GM23338 (cell line): ENCODE results near the gene OGDHL. TPM values are rescaled to one million over a fixed set of nuclear protein-coding genes. Genes with fewer than 3 reads are reported as not detected.

Experiments used
- ATAC-seq: fragments of 200-7000 bp; cut with Tn5 transposase; 3 replicates; pipeline ENCODE4 v1.9.1; 2020
- DNase-seq: peaks from one replicate; pipeline ENCODE4 v3.0.0-alpha.2; 2015; ENCODE audit warnings: low spot score
- H2AFZ ChIP-seq: fragments of 200-600 bp; sonication (generic); 2 replicates; pipeline ENCODE4 v1.8.0; 2016; ENCODE audit warnings: antibody characterized with exemption, mild to moderate bottlenecking, moderate library complexity
- H3F3A ChIP-seq: fragments of 200-600 bp; sonication (generic); replicated peaks from 2 replicates; pipeline ENCODE4 v1.8.0; 2017; ENCODE audit warnings: antibody characterized with exemption, mixed run types, low read depth
- H3K27ac ChIP-seq: fragments of 200-600 bp; sonication (generic); 2 replicates; pipeline ENCODE4 v1.6.1; 2016; ENCODE audit warnings: low read depth
- H3K27me3 ChIP-seq: fragments of 200-600 bp; sonication (generic); 2 replicates; pipeline ENCODE4 v1.8.0; 2016; ENCODE audit warnings: mild to moderate bottlenecking, mixed run types, moderate library complexity; ENCODE audit not compliant: insufficient read depth
- H3K36me3 ChIP-seq: fragments of 200-600 bp; sonication (generic); 2 replicates; pipeline ENCODE4 v1.8.0; 2016; ENCODE audit warnings: mild to moderate bottlenecking; ENCODE audit not compliant: insufficient read depth
- H3K4me1 ChIP-seq: fragments of 200-600 bp; sonication (generic); 2 replicates; pipeline ENCODE4 v1.8.0; 2016; ENCODE audit warnings: mild to moderate bottlenecking, moderate library complexity; ENCODE audit not compliant: insufficient read depth
- H3K4me2 ChIP-seq: fragments of 200-600 bp; sonication (generic); 2 replicates; pipeline ENCODE4 v1.7.1; 2017; ENCODE audit warnings: mixed run types
- H3K4me3 ChIP-seq: fragments of 200-600 bp; sonication (generic); 2 replicates; pipeline ENCODE4 v1.6.1; 2016; ENCODE audit warnings: mixed run types
- H3K79me2 ChIP-seq: fragments of 200-600 bp; sonication (generic); replicated peaks from 2 replicates; pipeline ENCODE4 v1.8.0; 2017; ENCODE audit warnings: mild to moderate bottlenecking; ENCODE audit not compliant: insufficient read depth
- H3K9me2 ChIP-seq: fragments of 200-600 bp; sonication (generic); 2 replicates; pipeline ENCODE4 v1.8.0; 2017; ENCODE audit not compliant: insufficient read depth
- H4K20me1 ChIP-seq: fragments of 200-600 bp; sonication (generic); replicated peaks from 2 replicates; pipeline ENCODE4 v1.8.0; 2017; ENCODE audit warnings: mild to moderate bottlenecking; ENCODE audit not compliant: insufficient read depth
- H3K27ac Mint-ChIP-seq: 2 replicates; pipeline ENCODE4 v1.8.0; 2020; ENCODE audit warnings: inconsistent platforms, mild to moderate bottlenecking, moderate library complexity, mixed read lengths
- H3K27me3 Mint-ChIP-seq: 3 replicates; pipeline ENCODE4 v1.8.0; 2022; ENCODE audit warnings: low read depth, mild to moderate bottlenecking, moderate library complexity, mixed read lengths, inconsistent platforms; ENCODE audit not compliant: insufficient read depth, poor library complexity
- H3K36me3 Mint-ChIP-seq: 3 replicates; pipeline ENCODE4 v1.8.0; 2021; ENCODE audit warnings: low read depth, mild to moderate bottlenecking, inconsistent platforms, moderate library complexity, mixed read lengths
- H3K4me1 Mint-ChIP-seq: 3 replicates; pipeline ENCODE4 v1.8.0; 2020; ENCODE audit warnings: mild to moderate bottlenecking, inconsistent platforms, mixed read lengths
- H3K4me3 Mint-ChIP-seq: 3 replicates; pipeline ENCODE4 v1.8.0; 2021; ENCODE audit warnings: moderate library complexity, mild to moderate bottlenecking, inconsistent platforms, mixed read lengths
- H3K9me3 Mint-ChIP-seq: 3 replicates; pipeline ENCODE4 v1.8.0; 2020; ENCODE audit warnings: moderate library complexity, mild to moderate bottlenecking, inconsistent platforms, mixed read lengths
- CREB1 ChIP-seq: fragments of 250-450 bp; sonication (Bioruptor Pico); IDR thresholded peaks from 2 replicates; pipeline ENCODE4 v1.5.0; 2020; ENCODE audit warnings: low read depth, mild to moderate bottlenecking, moderate library complexity
- CTCF ChIP-seq, 2 experiments: fragments of 200-600 bp in 1 of 2; sonication (generic) in 1 of 2; conservative IDR thresholded peaks; 2 replicates each; pipeline versions ENCODE4 v1.5.1 to v1.6.1; 2016 to 2017; ENCODE audit warnings: antibody characterized with exemption in 2 of 2, low read depth in 2 of 2, mild to moderate bottlenecking in 2 of 2, moderate library complexity in 1 of 2
- ETS1 ChIP-seq: IDR thresholded peaks from 2 replicates; pipeline ENCODE4 v1.6.1; 2016; ENCODE audit warnings: antibody characterized with exemption
- EZH2 ChIP-seq: fragments of 200-600 bp; sonication (generic); IDR thresholded peaks from one replicate; pipeline ENCODE4 v1.8.0; 2017; ENCODE audit warnings: antibody characterized with exemption, mild to moderate bottlenecking, low read depth; ENCODE audit not compliant: unreplicated experiment
- EZH2phosphoT487 ChIP-seq: fragments of 200-600 bp; sonication (generic); IDR thresholded peaks from one replicate; pipeline ENCODE4 v1.8.1; 2018; ENCODE audit warnings: antibody characterized with exemption; ENCODE audit not compliant: unreplicated experiment
- JUNB ChIP-seq: IDR thresholded peaks from one replicate; pipeline ENCODE4 v1.6.1; 2016; ENCODE audit warnings: antibody characterized with exemption; ENCODE audit not compliant: unreplicated experiment
- NANOG ChIP-seq: IDR thresholded peaks from 2 replicates; pipeline ENCODE4 v1.6.1; 2016; ENCODE audit warnings: antibody characterized with exemption, borderline replicate concordance
- POLR2AphosphoS5 ChIP-seq: IDR thresholded peaks from 2 replicates; pipeline ENCODE4 v1.6.1; 2016; ENCODE audit warnings: antibody characterized with exemption, low read depth
- REST ChIP-seq: IDR thresholded peaks from one replicate; pipeline ENCODE4 v1.6.1; 2018; ENCODE audit warnings: antibody characterized with exemption; ENCODE audit not compliant: unreplicated experiment
- STAT1 ChIP-seq: IDR thresholded peaks from one replicate; pipeline ENCODE4 v1.6.1; 2016; ENCODE audit warnings: antibody characterized with exemption; ENCODE audit not compliant: unreplicated experiment
- ZNF114 ChIP-seq: fragments of 250-450 bp; sonication (Bioruptor Pico); IDR thresholded peaks from 2 replicates; pipeline ENCODE4 v1.5.0; 2020; ENCODE audit warnings: mild to moderate bottlenecking, moderate library complexity
- ZNF331 ChIP-seq: fragments of 250-450 bp; sonication (Bioruptor Pico); IDR thresholded peaks from 2 replicates; pipeline ENCODE4 v1.5.0; 2020; ENCODE audit warnings: low read depth, mild to moderate bottlenecking, moderate library complexity
- polyA plus RNA-seq: library from polyadenylated mRNA; unstranded; fragments of >200 nt; fragmentation: Nextera tagmentation; extraction: Ambion mirVana; gene quantifications from 2 replicates; pipeline ENCODE4 v1.2.1, GENCODE V29; 2016
- total RNA-seq: library from RNA; depleted of rRNA; stranded (reverse); fragments of >200 nt; shearing (Covaris generic); gene quantifications from 2 replicates; pipeline ENCODE4 v1.2.3, GENCODE V29; 2014

OGDHL gene
- total and polyA plus RNA-seq, 2 experiments from 2014 or later: 8.3 to 15.5 TPM

- Histone ChIP-seq H3F3A (no peaks in the 10 kb centered on the region), H3K27me3 (no peaks in the 10 kb centered on the region), H3K9me2 (no peaks in the 10 kb centered on the region), H2AFZ (no peak overlapping the region), H3K27ac (no peak overlapping the region), H3K4me3 (no peak overlapping the region), H3K79me2 (no peaks in the 10 kb centered on the region), H3K4me1 (no peaks in the 10 kb centered on the region), H3K36me3 (no peaks in the 10 kb centered on the region), H4K20me1 (no peaks in the 10 kb centered on the region), H3K4me2 (no peak overlapping the region)
- no peak for TF ChIP-seq STAT1
- TF ChIP-seq ETS1: no peak
- TF ChIP-seq EZH2phosphoT487: no peak
- TF ChIP-seq CTCF (conservative IDR thresholded peaks at IDR 0.05; ENCODE audit: low read depth in 2 of 2): no peak
- TF ChIP-seq NANOG: no peak
- peaks cover 8% of the 10 kb centered on the region for H3K27me3 Mint-ChIP-seq
- DNase-seq: no peak
- ATAC-seq: no peak
- peaks cover 8% of the 10 kb centered on the region; the same call in 1 of the 3 replicates for H3K36me3 Mint-ChIP-seq
- no peak overlapping the region for H3K27ac Mint-ChIP-seq
- H3K9me3 Mint-ChIP-seq: no peaks in the 10 kb centered on the region; the same call in 2 of the 3 replicates
- H3K4me3 Mint-ChIP-seq: no peak overlapping the region
- H3K4me1 Mint-ChIP-seq: no peaks in the 10 kb centered on the region; the same call in 2 of the 3 replicates
These were observed 27.4 kb downstream of the OGDHL start for GRCh38 chr10:49734676-49735075.

- no peak overlapping the region for H3K27ac Mint-ChIP-seq
- Histone ChIP-seq H3F3A (no peaks in the 10 kb centered on the region), H3K36me3 (no peaks in the 10 kb centered on the region), H3K9me2 (no peaks in the 10 kb centered on the region), H3K27ac (no peak overlapping the region), H3K79me2 (no peaks in the 10 kb centered on the region), H4K20me1 (no peaks in the 10 kb centered on the region), H2AFZ (no peak overlapping the region), H3K4me1 (no peaks in the 10 kb centered on the region), H3K4me2 (no peak overlapping the region), H3K27me3 (no peaks in the 10 kb centered on the region), H3K4me3 (no peak overlapping the region)
- H3K9me3 Mint-ChIP-seq: no peaks in the 10 kb centered on the region; the same call in 2 of the 3 replicates
- TF ChIP-seq POLR2AphosphoS5: no peak
- TF ChIP-seq ETS1: no peak
- TF ChIP-seq STAT1: no peak
- no peak for TF ChIP-seq EZH2phosphoT487
- TF ChIP-seq REST: no peak
- no peak for TF ChIP-seq ZNF114 (CRISPR knock-in tag)
- TF ChIP-seq EZH2: no peak
- TF ChIP-seq ZNF331 (CRISPR knock-in tag): no peak
- TF ChIP-seq CREB1 (CRISPR knock-in tag): no peak
- no peak for TF ChIP-seq CTCF (conservative IDR thresholded peaks at IDR 0.05; ENCODE audit: low read depth in 2 of 2)
- no peak for TF ChIP-seq NANOG
- no peak for TF ChIP-seq JUNB
- H3K27me3 Mint-ChIP-seq: peaks cover 8% of the 10 kb centered on the region
- no peak for ATAC-seq
- no peaks in the 10 kb centered on the region; the same call in 2 of the 3 replicates for H3K4me1 Mint-ChIP-seq
- no peak for DNase-seq
- H3K4me3 Mint-ChIP-seq: no peak overlapping the region
- H3K36me3 Mint-ChIP-seq: peaks cover 8% of the 10 kb centered on the region; the same call in 1 of the 3 replicates
These were observed 28.3 kb downstream of the OGDHL start for GRCh38 chr10:49733866-49734265.
